C1 segment of cervical spinal cord (tissue), 14 donors: ENCODE data around the gene GBE1.

ENCODE experiments used
- DNase-seq, 14 donors: peaks; one replicate each; lab custom pipeline; 2025; lab: John Stamatoyannopoulos, UW

GBE1 gene

DNA sequence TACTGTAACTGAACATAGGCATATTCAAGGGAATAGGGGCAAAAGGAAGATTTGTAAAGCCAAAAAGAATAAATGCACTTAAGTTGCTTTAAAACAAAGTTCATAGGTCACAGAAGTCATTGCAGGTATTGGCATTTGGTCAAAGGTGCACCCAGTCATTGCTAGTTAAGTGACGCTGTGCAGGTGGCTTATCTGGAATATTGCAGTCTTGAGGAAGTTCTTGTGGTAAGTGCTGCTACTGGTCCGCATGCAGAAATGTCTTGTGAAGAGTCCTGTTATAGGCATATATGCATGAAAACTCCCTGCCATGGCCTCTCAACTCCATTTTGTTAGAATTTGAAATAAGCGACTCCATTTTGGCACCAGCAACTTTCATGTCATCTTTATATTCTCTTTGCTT, 293.1 kb downstream of the GBE1 start:
- DNase-seq, result no peak

DNA sequence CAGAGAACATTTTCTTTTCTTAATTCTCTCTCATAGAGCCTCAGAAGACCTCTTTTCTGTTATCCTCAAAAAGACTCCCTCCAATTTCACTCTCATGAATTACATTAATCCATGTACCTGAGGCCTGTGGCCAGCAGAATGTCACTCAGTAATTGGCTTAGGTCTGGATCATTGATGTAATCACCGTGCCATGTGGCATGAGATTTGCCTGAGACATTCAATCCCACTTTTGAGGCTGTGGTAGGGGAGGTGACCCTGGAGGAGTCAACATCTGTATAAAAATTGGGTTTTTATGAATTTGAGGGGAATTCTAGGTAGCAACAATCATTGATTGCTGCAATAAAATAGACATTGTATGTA, 295.3 kb downstream of the GBE1 start:
- no peak for DNase-seq

DNA sequence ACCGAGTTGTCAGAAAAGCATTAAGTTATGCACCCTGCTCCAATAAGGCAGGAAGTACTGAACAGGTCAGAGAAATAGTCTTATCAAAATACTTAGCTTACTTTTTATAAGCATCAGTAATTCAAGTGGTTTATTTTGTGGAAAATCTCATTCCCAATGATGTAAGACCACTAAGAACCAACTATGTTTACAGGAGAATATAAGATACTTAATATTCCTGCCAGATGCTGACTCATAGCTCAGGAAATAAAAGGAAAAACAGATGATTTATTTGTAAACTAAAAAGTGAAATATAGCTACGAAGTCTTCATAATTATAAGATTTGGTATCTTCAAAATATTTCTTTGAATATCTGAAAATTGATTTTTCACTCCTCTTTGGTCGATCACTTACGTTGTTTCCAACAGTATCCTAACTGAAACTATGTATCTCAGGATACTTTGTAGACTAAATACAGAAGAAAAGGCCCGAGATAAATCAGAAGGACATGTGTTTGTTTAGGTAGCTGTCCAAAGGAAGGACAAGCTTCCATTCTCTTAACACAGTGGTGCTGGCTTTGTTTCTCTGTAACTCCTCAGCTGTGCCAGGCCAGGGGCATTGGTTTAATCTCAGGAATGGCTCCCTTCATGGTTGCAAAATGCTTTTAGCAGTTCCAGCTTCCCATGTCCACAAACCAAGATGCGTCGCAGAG, 295.8 kb downstream of the GBE1 start:
- DNase-seq, result no peak

DNA sequence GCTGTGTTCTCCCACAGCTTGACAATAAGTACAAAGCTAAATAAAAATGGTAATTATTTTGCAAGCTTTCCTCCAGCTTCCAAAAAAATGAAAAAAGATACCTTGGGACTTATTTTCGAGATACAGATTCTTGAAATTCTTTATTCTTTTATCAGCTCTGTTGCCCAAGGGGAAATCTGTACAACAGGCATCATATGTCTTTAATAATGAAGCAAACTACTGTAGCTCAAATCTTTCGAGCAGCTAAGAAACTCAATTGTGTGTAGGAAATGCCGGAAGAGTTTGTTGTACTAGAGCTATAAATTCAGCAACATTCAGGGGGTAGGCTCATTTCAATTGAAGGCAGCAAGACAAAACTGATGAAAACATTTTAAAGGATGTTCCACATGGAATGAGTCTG, 297.7 kb downstream of the GBE1 start:
- DNase-seq, result no peak

DNA sequence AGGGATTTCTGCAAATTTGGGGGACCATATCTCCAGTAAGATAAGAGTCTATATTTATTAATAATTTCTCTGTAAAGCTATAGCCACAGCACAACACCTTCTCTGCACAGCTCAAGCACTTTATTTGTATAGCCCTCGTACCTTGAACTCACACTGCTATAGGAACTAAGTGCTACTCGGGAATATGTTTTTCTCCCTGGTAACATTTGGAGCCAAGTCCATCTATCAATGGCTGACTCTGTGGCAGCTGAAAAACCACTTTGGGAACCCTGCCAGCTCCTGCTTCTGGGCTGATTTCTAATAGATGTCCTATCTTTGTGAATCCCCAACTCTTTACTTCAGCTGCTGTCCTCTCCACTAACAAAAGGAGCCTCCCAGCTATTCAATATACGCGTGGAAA, 298.5 kb downstream of the GBE1 start:
- DNase-seq, result no peak

DNA sequence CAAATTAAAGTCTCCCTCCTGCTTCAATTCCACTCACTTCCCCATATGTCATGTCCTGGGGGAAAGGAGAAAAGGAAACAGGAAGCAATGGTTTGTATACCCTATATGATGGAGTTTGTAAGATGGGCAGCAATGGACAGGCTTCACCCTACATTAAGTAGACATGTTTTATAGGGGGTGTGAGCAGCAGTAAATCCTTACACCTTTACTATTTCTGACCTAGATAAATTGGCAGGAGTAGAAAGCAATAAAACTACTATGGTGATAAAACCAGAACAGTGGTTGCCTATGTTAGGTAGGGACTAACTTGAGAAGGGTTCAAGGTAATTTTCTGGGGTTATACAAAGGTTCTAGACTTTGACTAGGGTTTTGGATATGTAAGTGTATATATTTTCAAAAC, 301.7 kb downstream of the GBE1 start:
- DNase-seq, result no peak

DNA sequence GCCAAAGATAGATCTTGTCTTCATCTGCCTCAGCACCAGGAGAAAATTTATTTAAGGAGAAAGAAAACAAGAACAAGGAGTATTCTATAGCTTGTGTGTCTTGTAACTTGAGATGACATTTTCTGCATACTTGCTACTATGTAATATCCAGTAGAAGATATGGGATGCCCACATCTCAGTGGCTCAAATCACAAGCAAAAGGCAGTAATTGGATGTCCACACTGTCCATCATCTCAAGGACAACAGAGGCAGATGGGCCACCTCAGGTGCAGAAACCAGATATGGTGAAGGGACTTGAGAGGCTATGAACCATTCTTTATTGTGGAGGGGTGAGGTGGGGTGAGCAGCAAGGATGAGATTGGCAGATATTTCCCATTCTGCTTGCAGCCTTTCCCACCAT, 309.0 kb downstream of the GBE1 start:
- no peak for DNase-seq

- no peak for DNase-seq
Observed at GRCh38 chr3:81451611-81452010, 309.8 kb downstream of the GBE1 start.

DNA sequence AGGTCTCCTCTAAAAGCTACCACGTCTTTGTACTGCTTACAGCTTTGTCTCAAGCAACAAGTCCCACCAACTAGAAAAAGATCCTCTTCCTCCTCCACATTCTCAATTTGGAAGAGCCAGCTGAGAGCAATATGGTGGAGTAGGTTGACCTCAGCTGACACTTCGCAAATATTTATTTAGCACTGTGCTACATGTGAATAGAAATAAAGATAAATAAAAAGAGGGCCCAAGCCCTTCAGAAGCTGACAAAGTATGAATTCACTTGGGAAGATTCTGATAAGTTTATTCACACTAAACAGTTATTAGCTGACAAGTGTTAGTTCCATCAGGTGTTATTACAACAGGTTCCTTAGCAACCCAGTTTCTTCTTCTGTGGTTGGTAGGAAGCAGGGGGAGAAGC, 310.3 kb downstream of the GBE1 start:
- DNase-seq, result no peak

GRCh38 chr3:81446806-81447205, 314.6 kb downstream of the GBE1 start:
- DNase-seq, result no peak

GRCh38 chr3:81445712-81446111, 315.7 kb downstream of the GBE1 start:
- DNase-seq, result no peak

DNA sequence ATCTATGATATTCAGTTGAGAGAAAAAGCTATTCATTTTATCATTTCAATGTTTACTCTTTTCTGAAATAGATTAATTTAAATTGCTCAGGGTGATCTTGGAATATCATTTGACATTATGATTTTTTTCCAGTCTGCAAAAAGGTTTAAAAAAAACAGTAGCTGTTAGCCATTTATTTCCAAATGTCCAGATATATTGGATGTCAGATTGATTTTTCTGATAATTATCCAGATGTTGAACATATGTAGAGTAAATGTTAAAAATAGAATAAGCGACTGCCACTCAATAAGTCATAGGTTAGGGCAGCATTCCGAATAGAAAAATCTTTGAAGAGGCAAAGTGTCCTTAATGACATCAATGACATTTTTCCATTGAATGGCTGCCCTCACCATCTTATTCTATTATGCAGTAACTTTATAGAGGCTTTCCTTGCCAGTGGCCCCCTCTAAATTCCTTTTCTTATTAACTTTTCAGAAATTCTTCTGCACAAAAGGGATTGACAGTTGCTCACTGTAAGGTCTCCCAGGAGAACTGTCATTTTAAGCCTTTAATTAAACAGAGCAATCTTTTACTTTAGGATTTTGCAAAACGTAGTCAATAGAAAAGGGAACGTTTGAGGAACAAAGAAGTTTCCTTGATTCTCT, 316.5 kb downstream of the GBE1 start:
- DNase-seq, result no peak

DNA sequence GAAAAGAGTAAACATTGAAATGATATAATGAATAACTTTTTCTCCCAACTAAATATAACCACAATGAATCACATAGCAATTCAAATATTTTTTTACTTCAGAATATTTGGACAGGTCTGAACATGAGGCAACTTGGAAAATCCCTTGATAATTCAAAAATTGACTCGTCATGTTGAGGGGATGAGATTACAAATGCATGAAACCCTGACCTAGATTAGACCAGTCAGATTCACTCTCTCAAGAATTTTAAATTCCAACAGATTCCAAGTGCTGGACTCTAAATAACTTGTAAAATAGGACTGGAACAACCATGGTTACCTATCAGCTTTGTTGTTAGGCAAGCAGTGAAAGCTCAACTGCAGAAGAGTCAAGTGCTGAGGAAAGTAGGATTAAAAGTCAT, 317.5 kb downstream of the GBE1 start:
- no peak for DNase-seq

- no peak for DNase-seq
Observed at GRCh38 chr3:81443457-81443782, 318.0 kb downstream of the GBE1 start.

GRCh38 chr3:81442758-81443456, 318.5 kb downstream of the GBE1 start:
- peak in 1 of 14 donors; percentile 26 for DNase-seq

DNA sequence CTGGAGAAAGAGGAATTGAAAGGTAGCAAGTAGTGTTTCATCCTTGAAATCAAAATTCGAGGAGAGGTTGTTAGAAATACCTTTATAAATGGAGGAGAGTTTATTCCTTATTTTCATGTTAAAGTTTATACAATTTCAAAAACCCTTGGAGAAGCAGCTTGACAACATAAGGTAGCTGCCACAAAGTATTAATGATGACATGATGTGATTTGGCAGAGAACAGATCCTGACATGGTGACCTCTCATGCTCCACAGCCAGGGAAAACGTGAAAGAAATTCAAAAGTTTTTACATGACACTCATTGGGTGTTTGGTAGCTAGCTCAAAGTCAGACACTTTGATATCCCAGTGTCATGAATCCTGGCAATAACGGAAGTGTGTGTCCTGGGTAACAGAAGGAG, 320.8 kb downstream of the GBE1 start:
- peak in 1 of 14 donors; percentile 66 for DNase-seq
